Stomach (tissue), 9 donors: Measurements from ENCODE around the gene GPC5. TPM values are rescaled to one million over a fixed set of nuclear protein-coding genes. Genes with fewer than 3 reads are reported as not detected.
"Not testable (repeated sequence)": the region's sequence is repeated elsewhere in the genome, so short reads cannot be mapped to it uniquely, and the experiment has no call there.

Source experiments
- DNase-seq, 2 donors: peaks; one replicate each; pipeline versions ENCODE4 v3.0.0 to v3.0.0-alpha.2; 2013 to 2019
- H3K27ac ChIP-seq, 5 donors: fragments of 200-600 bp in 4 of 5; sonication (generic) in 4 of 5; one replicate each; pipeline ENCODE4 v1.5.1; 2013 to 2019; ENCODE audit warnings: mild to moderate bottlenecking in 1 of 5, moderate library complexity in 1 of 5
- H3K27me3 ChIP-seq, 3 donors: fragments of 200-600 bp; sonication (generic); one replicate each; pipeline ENCODE4 v1.5.1; 2017 to 2019; ENCODE audit warnings: mixed run types in 1 of 3
- H3K36me3 ChIP-seq, 4 donors: fragments of 200-600 bp; sonication (generic); 1 replicate in 3 of 4; 2 replicates in 1 of 4; pipeline ENCODE4 v1.5.1; 2016 to 2019
- H3K4me1 ChIP-seq, 4 donors: fragments of 200-600 bp; sonication (generic); one replicate each; pipeline ENCODE4 v1.5.1; 2016 to 2019
- H3K4me3 ChIP-seq, 4 donors: fragments of 200-600 bp; sonication (generic) in 3 of 4; one replicate each; pipeline ENCODE4 v1.5.1; 2016 to 2019; ENCODE audit warnings: mild to moderate bottlenecking in 1 of 4
- H3K9me3 ChIP-seq, 4 donors: fragments of 200-600 bp; sonication (generic); one replicate each; pipeline ENCODE4 v1.5.1; 2016 to 2019
- EP300 ChIP-seq: sonication (generic); formaldehyde crosslinking; IDR thresholded peaks from one replicate; pipeline ENCODE4 v1.6.1; 2017; ENCODE audit warnings: antibody characterized with exemption
- POLR2A ChIP-seq, 4 donors: fragments of 450-650 bp; IDR thresholded peaks; one replicate each; pipeline ENCODE4 v1.6.1; 2016; ENCODE audit warnings: antibody characterized with exemption in 4 of 4, control low read depth in 2 of 4, mild to moderate bottlenecking in 1 of 4, moderate library complexity in 1 of 4
- POLR2AphosphoS5 ChIP-seq, 3 donors: sonication (generic); formaldehyde crosslinking; IDR thresholded peaks; one replicate each; pipeline ENCODE4 v1.6.1; 2016; ENCODE audit warnings: antibody characterized with exemption in 3 of 3
- WGBS, 5 donors: extraction: QIAGEN DNeasy Blood & Tissue Kit in 3 of 5; methylation state at CpG; one replicate each; pipeline versions ENCODE4 v1.1.5 to v1.1.7; 2013 to 2018; 5-methylcytosine and 5-hydroxymethylcytosine counted together
- intact Hi-C: fragments of 100-400 bp; cut with DNase I; formaldehyde crosslinking; loops from one replicate; pipeline ENCODE4 v1.15.1; 2023; ENCODE audit warnings: low total_unique reads
- polyA plus RNA-seq, 3 donors: library from polyadenylated mRNA; stranded (reverse); fragments of 200-250 nt; gene quantifications; one replicate each; pipeline ENCODE4 v1.2.3, GENCODE V29; 2013
- total RNA-seq, 5 donors: library from RNA; depleted of rRNA; stranded (reverse); fragments of >200 nt; gene quantifications; one replicate each; pipeline versions ENCODE4 v1.1.0 to v1.2.3, GENCODE V29; 2014 to 2016
- TF ChIP-seq, protein P1 (sequence below), 7 experiments: fragments of 450-650 bp in 4 of 7; fragments of 200-600 bp in 3 of 7; sonication (generic) in 3 of 7; IDR thresholded peaks; one replicate each; pipeline ENCODE4 v1.5.1; 2016 to 2019; ENCODE audit warnings: antibody characterized with exemption in 7 of 7, control low read depth in 2 of 7, mild to moderate bottlenecking in 1 of 7
- donor health status: healthy with polysubstance abuse.
- donor health status: Bipolar disorder and iron deficiency.
- donor health status: healthy.

The GPC5 gene
- total and polyA plus RNA-seq, 8 donors = 0.87 to 2.8 TPM; not detected in 6

DNA sequence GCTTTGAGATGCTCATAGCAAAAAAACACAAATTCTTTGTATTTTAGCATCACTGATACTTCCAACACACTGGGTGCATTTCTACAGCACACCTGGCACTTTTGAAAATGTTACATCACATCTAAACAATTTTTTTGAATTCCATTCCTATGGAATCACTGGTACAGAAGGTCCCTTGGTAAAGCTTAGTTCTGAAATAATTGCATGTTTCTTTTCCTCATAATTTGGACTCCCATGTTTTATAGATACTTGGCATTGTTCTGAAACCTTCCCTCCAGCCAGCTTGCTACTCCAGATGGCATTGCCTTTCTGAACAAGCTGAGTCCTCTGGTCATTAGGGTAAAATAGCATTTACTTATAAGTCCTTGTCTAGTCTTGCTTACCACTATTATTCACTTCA is 1346.8 kb downstream of the GPC5 start:
- no peak for DNase-seq
- Histone ChIP-seq H3K27me3 (no peaks in the 10 kb centered on the region), H3K36me3 (no peaks in the 10 kb centered on the region), H3K4me3 (no peak overlapping the region), H3K4me1 (no peaks in the 10 kb centered on the region), H3K27ac (no peak overlapping the region), H3K9me3 (no peaks in the 10 kb centered on the region)
- TF ChIP-seq EP300 = no peak
- TF ChIP-seq, protein P1, sequence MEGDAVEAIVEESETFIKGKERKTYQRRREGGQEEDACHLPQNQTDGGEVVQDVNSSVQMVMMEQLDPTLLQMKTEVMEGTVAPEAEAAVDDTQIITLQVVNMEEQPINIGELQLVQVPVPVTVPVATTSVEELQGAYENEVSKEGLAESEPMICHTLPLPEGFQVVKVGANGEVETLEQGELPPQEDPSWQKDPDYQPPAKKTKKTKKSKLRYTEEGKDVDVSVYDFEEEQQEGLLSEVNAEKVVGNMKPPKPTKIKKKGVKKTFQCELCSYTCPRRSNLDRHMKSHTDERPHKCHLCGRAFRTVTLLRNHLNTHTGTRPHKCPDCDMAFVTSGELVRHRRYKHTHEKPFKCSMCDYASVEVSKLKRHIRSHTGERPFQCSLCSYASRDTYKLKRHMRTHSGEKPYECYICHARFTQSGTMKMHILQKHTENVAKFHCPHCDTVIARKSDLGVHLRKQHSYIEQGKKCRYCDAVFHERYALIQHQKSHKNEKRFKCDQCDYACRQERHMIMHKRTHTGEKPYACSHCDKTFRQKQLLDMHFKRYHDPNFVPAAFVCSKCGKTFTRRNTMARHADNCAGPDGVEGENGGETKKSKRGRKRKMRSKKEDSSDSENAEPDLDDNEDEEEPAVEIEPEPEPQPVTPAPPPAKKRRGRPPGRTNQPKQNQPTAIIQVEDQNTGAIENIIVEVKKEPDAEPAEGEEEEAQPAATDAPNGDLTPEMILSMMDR (IDR thresholded peaks at IDR 0.05) = no peak
- TF ChIP-seq POLR2A (IDR thresholded peaks at IDR 0.05) = no peak
- no peak for TF ChIP-seq POLR2AphosphoS5 (IDR thresholded peaks at IDR 0.05)
- intact Hi-C loops = no loop called here

DNA sequence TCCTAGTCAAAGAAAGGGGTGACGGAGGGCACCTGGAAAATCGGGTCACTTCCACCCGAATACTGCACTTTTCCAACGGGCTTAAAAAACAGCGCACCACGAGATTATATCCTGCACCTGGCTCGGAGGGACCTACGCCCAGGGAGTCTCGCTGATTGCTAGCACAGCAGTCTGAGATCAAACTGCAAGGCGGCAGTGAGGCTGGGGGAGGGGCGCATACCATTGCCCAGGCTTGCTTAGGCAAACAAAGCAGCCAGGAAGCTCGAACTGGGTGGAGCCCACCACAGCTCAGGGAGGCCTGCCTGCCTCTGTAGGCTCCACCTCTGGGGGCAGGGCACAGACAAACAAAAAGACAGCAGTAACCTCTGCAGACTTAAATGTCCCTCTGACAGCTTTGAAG is 1354.3 kb downstream of the GPC5 start:
- H3K36me3 ChIP-seq, H3K27me3 ChIP-seq, intact Hi-C loops, H3K4me1 ChIP-seq, H3K4me3 ChIP-seq, H3K27ac ChIP-seq, DNase-seq: not testable (repeated sequence)
- WGBS, 5 donors = 66 to 89% (median 68%) methylated on average over 11 to 12 of the region's 12 CpGs
- H3K9me3 ChIP-seq = peaks cover 0 to 10% (median 1%) of the 10 kb centered on the region in 4 donors

DNA sequence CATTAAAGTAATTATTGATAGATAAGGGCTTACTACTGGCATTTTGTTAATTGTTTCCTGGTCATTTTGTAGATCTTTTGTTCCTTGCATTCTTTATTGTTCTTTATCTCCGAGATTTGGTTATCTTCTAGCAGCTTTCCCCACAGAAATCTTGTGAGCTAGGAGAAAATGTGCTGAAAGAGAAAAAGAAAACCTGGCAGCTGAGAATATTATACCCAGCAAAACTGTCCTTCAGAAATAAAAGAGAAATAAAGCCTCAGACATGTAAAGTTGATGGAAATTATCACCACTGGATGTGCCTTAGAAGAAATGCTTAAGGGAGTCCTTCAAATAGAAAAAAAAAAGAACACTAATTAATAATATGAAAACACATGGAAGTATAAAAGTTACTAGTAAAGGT is 1363.3 kb downstream of the GPC5 start:
- 38 to 56% (median 41%) methylated on average over 1 of the region's 1 CpG for WGBS, 5 donors
- intact Hi-C loops = no loop called here
- H3K27ac ChIP-seq = no peak overlapping the region
- H3K36me3 ChIP-seq = no peaks in the 10 kb centered on the region
- TF ChIP-seq, protein P1 (IDR thresholded peaks at IDR 0.05) = no peak
- TF ChIP-seq EP300 (no peak), POLR2A (IDR thresholded peaks at IDR 0.05) (no peak), POLR2AphosphoS5 (IDR thresholded peaks at IDR 0.05) (no peak)
- no peak for DNase-seq
- H3K27me3 ChIP-seq = no peaks in the 10 kb centered on the region
- no peak overlapping the region for H3K4me3 ChIP-seq
- H3K4me1 ChIP-seq = no peaks in the 10 kb centered on the region
- peaks cover 4 to 42% (median 12%) of the 10 kb centered on the region in 4 donors for H3K9me3 ChIP-seq

DNA sequence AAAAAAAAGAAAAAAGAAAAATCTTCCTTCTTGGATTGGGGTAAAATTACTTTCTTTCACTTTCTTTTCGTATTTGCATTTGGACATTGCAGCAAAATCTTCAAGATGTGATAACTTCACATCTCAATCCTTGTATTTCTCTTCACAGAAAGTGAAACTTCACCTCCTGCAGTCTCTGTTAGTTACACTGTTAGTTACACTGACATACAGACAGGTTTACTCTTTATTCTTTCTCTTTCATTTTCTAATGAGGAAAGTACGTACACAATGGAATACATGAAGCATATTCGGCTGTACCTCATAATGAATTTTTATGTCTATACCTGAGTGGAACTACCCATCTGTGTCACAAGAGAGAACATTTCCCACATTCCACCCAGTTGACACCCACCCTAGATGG is 1369.0 kb downstream of the GPC5 start:
- peak overlapping the region in 1 of 4 donors; percentile 5 for H3K4me3 ChIP-seq

DNA sequence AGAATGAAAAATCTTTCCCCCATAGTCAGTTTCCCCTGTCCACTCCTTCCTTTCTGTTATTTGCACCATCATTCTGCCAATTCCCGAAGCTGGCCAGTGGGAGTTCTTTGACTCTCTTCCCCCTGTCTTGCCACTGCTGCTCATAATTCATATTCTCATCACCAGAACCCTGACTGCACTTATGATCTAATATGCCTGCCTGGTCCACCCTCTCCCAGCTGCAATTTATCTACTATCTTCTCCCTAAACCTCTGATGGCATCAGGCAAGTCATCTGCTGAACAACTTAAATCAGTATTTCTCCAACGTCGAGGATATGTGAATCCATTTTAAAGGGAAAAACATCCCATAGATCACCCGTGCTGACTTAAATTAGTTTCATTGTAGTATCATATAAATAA is 1370.2 kb downstream of the GPC5 start:
- DNase-seq = no peak
- peaks cover 0 to 8% (median 2%) of the 10 kb centered on the region in 4 donors for H3K9me3 ChIP-seq
- H3K27me3 ChIP-seq = no peaks in the 10 kb centered on the region
- H3K27ac ChIP-seq = no peak overlapping the region
- 75 to 90% (median 83%) methylated on average over 4 of the region's 4 CpGs for WGBS, 5 donors
- no peak for TF ChIP-seq EP300
- TF ChIP-seq POLR2A (IDR thresholded peaks at IDR 0.05) = no peak
- TF ChIP-seq, protein P1 (IDR thresholded peaks at IDR 0.05) = no peak
- no peak for TF ChIP-seq POLR2AphosphoS5 (IDR thresholded peaks at IDR 0.05)
- no peak overlapping the region for H3K4me3 ChIP-seq
- H3K4me1 ChIP-seq = no peaks in the 10 kb centered on the region
- H3K36me3 ChIP-seq = no peaks in the 10 kb centered on the region
- intact Hi-C loops = no loop called here

More for the DNA sequence above, 1369.0 kb downstream of the GPC5 start:
- DNase-seq = no peak
- intact Hi-C loops = no loop called here
- 62 to 78% (median 64%) methylated on average over 3 of the region's 3 CpGs for WGBS, 5 donors
- Histone ChIP-seq H3K27ac (no peak overlapping the region), H3K9me3 (peaks cover 0 to 19% (median 2%) of the 10 kb centered on the region in 4 donors), H3K4me1 (no peaks in the 10 kb centered on the region), H3K36me3 (no peaks in the 10 kb centered on the region), H3K27me3 (no peaks in the 10 kb centered on the region)
- TF ChIP-seq, protein P1 (IDR thresholded peaks at IDR 0.05) = no peak
- TF ChIP-seq POLR2AphosphoS5 (IDR thresholded peaks at IDR 0.05) (no peak), POLR2A (IDR thresholded peaks at IDR 0.05) (no peak), EP300 (no peak)
